NCI-H146 (cell line): ENCODE data around the gene YIF1A.

ENCODE experiments used
- DNase-seq: peaks from one replicate; lab custom pipeline; 2025; lab: John Stamatoyannopoulos, UW

Gene YIF1A, protein sequence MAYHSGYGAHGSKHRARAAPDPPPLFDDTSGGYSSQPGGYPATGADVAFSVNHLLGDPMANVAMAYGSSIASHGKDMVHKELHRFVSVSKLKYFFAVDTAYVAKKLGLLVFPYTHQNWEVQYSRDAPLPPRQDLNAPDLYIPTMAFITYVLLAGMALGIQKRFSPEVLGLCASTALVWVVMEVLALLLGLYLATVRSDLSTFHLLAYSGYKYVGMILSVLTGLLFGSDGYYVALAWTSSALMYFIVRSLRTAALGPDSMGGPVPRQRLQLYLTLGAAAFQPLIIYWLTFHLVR

DNA sequence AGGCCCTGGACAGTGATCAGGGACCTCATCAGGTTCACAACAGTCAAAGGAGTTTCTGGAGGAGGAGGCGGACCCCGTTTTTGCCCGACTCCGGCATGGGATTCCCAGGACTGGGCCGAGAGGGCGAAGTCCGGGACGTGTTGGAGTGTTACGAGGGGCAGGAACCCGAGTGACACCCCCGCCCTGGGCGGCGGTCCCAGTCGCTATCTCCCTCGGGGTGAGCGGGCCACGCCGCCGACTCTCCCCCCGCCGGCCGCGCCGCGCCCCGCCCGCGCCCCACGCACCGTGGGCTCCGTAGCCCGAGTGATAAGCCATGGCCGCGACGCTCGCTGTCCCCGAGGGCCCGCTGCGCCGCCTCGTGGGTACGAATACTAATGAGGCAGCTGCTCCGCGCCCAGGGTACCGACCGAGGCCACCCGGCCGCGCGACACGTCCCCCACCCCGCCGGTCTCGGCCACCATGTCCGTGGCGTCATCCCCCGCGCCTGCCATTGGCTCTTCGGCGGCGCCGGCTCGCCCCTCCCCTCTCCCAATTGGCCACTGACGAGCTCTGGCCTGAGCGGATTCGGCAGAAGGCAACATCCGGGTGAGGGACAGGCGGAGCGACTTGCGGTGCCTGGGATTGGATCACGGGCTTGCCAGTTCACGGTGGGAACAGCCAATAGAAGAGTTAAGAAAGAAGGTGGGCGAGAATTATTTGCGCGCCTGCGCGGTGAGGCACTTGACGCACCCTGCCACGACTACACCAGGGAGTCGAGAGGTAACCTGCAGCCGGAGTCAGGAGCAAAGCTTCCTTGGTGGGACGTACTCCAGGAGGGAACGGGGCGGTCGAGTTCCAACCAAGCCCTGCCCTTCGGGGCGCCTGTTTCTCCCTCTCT is at the start of gene YIF1A:
YIF1A (minus strand) TSS at position 473 of the 877 bp plus-strand sequence; CDS start at position 315, 158 bp downstream.
- peak; percentile 99 for DNase-seq

DNA sequence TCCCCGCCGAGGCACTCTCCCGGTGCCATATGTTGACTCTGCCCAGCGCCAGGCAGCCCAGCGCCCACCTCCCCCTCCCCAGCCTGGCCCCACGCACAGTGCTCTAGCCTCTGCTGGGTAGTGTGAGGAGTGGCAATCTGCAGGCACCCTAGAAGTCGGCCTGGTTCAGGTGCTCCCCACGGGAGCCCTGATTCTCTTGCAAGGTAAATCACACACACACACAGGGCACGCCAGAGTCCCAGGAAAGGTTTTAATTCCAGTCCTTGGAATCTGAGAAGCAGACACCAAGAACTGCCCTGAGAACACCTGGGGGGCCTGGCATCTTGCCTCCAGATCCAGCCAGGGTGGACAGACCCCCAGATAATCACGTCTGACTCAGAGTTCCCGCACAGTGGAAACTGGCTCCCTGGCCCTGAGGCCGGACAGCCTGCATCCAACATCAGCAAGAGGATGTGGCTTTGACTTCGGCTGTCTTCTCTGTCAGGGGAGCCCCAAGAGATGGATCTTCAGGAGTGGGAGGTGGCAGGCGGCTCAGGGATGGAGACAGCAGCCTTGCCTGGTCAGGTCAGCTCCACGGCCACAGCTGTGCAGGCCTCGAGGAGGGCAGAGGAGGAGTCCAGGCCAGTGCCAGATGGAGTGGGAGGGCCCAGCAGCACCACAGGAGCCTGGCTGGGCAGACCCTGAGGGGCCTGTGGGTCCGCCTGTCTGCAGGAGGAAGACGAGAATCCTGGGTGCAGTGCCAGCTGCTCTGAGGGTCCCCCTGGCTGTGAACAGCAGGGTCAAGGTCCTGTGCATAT is 48.4 kb upstream of the YIF1A start:
- no peak for DNase-seq

DNA sequence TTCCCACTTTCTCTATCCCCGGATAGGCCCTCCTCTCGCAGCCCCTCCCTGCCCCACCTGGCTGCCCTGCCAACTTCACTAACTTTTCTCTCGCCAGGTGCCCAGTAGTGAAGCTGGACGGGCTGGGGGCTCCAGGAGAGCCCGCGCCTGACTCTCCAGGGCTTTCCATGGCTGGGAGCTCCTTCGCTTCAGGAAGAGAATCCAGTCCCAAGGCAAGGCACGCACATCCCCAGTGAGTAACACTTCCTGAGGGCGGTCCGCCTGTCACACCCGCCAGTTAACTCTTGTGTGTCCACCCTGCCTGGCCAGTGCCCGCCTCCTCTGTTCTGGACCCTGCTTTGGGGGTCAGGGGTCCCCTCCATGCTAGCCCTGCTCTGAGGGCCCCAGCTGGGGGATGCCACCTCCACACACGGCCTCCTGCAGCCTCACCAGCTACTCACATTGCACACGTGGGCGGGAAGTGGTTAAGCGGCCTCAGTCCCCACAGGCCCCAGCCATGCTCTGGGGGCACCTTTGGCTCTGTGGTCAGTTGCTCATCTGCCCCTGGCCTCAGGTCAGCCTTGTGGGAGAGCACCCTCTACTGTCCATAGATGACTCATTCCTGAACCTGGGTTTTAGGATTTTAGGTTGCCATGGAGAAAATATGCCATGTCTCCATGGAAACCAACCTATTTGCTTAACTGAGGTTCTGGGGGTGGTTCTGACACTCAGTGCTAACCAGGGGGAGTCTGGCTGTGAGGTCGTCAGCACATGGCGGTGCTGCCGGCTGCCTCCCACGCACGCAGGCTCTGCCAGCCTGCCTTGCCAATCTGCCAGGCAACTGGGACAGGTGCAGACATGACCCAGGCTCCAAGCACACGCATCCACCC is 47.5 kb upstream of the YIF1A start, which contains the start of gene RIN1:
RIN1 (minus strand) TSS at position 201 of the 869 bp plus-strand sequence; CDS start at position 169, 32 bp downstream.
- DNase-seq = peak; percentile 43

DNA sequence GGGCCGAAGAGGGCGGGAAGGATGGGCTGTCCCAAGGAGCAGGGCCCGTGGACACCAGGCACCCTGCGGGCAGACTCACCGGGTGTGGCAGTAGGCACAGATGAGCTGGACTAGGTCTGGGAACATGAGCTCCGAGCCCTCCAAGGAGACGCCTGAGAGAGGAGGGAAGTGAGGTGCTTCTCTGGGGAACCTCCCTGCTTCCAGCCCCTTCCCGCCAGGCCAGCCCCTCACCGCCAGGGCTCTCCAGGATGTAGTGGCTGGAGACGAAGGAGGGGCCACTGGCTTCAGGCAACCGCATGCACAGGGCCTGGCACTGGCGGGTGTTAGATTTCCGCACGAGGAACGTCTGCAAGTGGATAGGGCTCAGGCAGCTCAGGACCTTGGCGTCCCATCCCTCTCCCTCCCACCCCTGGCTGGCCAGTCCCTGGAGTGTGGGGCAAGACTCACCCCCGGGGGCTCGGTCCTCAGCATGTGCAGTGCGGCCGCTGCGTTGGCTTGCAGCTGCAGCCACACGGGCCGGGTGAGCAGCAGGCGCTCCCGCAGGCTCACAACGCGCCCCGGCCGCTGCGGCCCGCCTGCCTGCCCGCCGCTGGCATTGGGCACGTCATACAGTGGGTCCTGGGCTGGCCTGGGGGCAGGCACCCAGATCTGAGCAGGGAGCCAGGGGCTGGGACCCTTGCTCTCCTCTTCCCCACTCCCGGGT is 46.7 kb upstream of the YIF1A start:
- peak; percentile 17 for DNase-seq

DNA sequence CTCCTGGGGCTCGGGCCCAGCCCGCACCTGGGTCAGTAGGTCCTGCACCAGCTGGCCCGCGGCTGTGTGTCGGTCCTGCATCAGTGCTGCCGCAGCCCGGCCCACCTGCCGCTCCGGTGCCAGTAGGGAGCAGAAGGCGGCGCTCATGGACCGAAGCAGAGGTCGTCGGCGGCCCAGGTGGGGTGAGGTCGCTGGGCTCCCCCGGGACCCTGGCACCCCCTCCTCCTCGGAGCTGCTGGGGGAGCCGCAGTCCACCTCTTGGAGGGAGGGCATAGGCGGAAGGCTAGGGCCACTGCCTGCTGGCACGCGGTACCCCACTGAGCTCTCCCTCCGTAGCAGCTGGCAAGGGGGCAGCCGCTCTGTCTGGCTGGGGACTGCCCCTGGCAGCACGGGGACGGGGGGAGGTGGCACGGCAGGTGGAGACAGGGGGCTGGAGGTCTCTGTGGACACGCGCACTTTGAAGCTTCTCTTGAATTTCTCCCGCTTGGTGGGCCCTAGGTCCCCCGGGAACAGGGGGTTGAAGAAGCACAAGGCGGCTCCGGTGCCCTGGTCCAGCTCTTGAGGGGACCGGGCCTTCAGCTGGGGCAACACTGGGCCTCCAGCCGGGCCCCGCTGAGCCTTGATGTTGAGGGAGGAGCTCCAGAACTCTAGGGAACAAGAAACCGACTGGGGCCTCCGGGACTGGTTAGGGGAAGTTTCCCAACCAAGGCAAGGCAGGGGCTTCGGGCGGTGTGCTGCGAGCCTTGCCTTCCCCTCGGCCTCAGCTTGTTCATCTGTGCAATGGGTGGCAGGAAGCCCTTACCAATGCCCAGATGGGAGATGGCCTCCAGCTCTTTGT is 45.9 kb upstream of the YIF1A start:
- DNase-seq = no peak

DNA sequence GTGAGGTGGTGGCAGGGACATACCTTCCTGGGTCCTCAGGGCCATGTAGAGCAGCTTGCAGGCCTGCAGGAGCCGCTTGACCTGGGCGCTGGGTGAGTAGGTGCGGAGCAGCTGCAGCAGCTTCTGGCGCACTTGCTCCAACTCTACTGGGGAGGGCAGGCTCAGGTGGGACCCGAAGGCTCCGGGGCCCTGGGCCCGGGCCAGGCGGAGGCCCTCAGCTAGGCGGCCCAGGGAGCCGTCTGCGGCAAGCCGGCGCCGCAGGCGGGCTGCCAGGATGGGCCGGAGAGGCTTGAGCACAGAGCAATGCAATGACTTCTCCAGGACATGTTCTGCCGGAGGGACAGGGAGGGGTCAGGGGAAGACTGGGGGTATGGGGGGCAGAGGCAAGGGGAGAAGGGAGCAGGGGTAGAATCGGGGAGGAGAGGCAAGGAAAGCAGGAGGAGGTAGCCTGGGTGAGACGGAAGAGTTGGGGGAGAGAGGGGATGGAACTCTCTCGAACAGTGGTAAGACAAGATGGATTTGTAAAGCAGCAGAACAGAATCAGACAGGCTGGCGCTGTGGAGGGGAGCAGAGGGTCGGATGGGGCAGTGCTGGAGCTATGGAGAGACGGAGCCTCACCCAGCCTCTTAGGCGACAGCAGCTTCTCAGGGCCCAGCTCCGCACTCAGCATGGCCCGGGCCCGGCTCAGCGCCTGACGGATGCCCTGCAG is 45.1 kb upstream of the YIF1A start:
- DNase-seq = no peak

DNA sequence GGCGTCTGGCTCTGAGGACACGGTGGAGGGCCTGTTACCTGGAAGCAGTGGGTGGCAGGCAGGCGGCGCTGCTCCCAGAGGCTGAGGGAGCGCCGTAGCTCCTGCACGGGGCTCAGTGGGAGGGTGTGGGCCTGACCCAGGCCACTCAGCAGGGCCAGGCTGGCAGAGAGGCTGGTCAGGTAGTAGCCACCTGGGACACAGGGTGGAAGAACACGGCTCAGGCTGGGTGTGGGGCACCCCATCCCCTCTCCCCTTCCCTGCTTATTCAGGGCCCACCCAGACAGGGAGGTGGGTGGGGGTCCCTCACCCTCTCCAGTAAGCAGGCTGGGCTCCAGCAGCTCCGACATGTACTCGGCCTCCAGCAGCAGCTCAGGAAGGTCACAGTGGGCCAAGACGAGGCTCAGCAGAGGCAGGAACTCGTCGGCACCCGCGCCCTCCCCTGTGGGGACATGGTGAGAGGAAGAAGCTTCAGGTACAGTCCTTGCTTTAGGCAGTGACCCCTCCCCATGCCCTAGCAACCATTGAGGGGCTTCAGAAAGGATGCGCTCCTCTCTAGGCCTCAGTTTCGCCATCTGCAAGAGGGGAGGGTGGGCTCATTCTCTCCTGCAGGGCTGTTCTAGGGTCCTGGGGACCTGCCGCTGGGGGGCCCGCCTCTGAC is 44.4 kb upstream of the YIF1A start:
- no peak for DNase-seq

DNA sequence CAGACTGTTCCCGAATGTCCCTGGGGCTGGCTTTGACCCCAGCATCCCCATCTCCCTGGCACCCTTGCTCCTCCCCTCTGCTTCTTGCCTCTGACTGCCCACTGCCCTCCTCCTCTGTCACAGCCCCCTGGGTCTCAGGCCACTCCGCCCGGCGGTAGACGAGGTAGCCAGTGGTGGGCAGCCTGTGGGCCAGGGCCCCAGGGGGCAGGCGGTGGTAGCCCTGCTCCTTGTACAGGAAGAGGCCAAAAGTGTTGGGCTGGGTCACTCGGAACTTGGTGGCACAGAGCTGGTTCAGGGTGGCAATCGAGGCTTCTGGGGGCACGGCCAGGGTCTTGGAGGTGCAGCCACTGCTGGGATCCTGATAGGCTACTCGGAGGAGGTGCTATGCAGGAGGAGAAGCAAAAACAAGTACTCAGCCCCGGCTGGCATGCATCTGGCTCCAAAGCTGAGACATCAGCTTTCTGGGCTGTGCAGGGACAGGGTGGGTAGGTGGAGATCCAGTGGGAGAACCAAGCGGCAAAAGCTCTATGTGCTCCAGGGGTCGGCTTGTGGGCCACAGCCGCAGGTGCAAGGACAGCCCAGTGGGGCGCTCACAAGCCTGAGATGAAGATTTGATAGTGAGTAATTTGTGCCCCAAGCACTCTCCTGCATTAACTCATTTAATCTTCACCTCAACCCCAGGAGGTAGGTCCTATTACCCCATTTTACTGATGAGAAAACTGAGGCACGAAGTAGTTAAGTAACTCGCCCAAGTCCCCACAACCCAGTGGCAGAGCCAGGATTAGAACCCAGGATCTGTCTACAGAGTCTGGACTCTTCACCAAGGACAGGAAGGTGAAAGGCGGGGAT is 43.7 kb upstream of the YIF1A start:
- DNase-seq = no peak

DNA sequence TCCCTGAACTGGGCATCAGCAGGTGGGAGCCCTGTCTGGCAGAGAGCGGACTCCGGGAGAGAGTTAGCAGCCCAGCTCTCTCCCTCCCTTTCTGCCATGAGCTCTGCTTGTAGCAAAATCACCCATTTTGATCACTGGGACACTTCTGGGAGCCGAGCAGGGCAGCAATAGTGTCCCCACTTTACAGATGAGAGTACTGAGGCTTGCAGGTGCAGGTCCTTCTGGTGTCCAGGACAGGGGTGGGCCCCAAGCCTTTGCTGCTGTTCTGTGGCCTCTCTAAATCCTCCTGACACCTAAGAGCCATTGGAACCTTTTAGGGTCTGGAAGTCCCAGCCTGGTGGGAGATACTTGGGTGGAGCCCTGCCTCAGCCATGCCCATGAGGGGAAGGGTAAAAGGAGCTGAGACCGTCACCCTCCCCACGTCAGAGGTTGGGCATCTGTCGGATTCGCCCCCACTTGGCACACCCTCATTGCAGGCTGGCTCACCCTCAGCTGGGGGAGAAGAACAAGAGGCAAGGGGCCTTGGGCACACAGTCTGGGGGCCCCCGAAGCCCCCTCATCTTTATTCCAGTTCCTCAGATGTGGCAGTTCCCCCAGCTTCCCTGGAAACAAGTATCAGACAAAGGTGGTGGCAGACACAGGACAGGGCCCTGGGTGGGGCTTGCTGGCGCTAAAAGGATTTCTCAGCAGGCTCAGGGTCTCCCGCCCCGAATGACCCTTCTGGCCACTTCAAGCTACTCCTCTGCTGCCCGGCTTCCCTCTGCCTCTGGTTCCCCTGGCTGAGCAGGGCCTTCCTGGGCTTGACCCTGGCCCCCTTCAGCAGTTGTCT is 42.8 kb upstream of the YIF1A start:
- DNase-seq = no peak

DNA sequence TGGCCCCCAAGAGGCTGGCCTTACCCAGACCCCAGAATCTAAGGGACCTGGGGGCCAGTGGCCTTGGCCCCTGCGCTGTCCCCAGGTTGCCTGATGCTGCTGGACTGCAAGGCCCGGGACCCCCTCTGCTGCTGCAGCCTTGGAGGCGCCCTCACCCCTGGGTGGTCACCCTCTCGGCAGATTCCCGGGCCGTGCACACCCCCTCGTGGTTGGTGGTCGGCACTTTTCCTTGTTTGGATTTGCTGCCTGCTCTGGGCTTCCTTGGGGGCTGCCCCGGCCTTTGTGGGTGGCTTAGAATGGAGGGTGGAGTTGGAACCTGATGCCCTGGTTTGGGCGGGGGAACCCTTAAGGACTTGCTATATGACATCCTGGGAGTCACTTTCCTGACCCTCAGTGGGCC is 42.0 kb upstream of the YIF1A start:
- DNase-seq = no peak

DNA sequence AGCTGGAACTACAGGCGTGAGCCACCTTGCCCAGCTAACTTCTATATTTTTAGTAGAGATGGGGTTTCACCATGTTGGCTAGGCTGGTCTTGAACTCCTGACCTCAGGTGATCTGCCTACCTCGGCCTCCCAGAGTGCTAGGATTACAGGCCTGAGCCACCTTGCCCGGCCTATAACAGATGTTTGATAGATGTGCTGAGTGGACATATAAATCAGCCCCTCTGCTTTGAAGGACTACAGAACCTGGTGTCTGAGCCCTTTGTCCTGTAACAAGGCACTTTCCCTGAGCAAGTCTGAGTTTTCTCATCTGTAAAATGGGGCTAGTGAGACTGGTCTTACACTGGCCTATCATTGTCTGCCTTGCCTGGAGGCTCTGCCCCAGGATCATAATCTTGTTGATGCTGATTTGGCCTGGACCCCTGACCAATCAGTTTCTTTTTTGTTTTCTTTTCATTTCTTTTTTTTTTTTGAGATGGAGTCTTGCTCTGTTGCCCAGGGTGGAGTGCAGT is 40.3 kb upstream of the YIF1A start:
- no peak for DNase-seq

DNA sequence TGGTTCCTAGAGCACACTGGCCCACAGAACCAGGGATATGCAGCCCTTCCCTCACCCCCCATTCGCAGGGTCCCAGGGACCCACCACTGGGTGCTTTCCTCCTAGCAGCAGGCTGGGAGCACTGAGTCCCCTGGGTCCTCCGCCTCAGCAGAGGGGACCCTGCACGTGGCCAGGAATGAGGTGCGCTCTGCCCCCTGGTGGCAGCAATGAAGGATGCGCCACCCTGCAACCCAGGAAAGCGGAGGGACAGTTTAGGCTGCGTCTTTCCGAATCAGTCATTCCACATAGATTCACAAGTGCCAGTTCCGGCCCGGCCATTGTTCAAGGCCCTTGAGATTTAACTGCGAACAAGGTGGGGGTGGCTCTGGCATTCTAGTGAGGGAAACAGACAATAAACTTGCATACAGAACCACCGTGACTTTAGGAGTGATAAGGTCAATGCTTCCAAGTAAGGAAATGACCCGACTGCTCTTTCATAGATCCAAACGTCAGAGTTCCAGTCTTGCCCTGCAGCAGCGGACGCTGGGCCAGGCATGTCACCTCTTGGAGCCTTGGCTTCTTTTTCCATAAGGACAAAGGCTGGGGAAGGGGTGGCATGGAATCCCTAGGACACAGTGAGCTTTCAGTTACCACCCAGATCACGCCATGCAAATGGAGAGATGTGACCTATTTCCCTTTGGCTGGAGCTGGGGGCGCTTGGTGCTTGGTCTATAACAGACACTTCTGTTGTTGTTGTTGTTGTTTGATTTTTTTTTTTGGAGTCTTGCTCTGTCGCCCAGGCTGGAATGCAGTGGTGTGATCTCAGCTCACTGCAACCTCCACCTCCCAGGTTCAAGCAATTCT is 39.6 kb upstream of the YIF1A start:
- DNase-seq = peak; percentile 63

DNA sequence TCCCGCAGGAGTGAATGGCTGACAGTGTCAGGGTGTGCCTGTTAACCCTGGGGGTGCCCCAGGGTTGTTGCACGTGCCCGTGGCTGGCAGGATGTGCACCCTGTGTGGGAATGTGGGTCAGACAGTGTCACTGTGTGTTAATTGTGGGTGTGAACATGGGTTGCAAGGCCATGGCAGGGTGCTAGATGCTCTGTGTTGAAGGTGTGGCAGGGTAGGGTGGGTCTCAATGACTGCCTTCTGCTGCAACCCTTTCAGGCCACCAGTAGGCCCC is 39.0 kb upstream of the YIF1A start:
- DNase-seq = no peak

DNA sequence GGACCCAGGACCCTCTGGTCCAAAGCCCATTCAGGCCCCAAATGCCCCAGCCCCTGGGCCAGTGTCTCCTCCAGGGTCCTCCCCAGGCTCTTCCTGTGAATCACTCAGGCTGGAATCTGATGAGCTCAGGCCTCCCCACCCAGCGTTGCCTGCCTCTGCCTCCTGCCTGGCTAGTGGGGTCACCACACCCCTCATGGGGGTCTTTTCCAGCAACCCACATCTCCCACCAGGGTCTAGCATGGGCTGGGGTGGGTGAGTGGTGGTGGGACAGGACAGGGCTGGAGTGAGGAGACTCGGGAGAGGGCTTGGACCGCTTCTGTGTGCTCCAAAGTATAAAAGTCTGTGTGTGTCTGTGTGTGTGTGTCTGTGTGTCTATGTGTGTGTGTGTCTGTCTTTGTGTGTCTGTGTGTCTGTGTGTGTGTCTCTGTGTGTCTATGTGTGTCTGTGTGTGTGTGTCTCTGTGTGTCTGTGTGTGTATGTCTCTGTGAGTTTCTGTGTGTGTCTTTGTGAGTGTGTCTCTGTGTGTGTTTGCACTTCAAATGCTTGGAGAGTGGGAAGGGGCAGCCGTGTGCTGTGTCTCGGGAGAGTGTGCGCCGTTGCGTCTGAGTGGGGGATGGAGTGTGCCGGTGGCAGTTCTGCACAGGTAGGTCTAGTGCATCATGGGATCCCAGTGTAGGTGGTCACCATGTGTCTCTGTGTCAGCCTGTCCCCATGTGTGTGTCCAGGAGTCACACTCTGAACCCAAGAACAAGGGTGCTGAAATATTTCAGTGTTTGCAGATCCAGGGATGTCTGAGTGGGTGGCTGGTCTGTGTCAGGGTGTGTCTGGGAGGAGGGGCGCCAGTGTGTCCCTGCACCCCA is 38.5 kb upstream of the YIF1A start:
- no peak for DNase-seq
